ENCODE results near the gene SLC9A9.

Gene SLC9A9

GRCh38 chr3:143469159-143469558 lies 379.1 kb downstream of the SLC9A9 start:
- Histone ChIP-seq H3K4me3 (ENCODE audit: low read length) (no peak overlapping the region), H3K27ac (ENCODE audit: low read length) (no peak overlapping the region), H3K9ac (ENCODE audit: low read length) (no peak overlapping the region), H4K20me1 (ENCODE audit: insufficient read depth, low read length) (no peaks in the 10 kb centered on the region), H3K27me3 (ENCODE audit: low read depth, low read length) (no peaks in the 10 kb centered on the region), H3K9me3 (ENCODE audit: insufficient read depth, low read length) (no peaks in the 10 kb centered on the region), H3K4me2 (ENCODE audit: low read length) (no peak overlapping the region), H3K36me3 (replicated peaks; ENCODE audit: low read depth, low read length) (no peaks in the 10 kb centered on the region), H3K4me1 (ENCODE audit: low read length) (peaks cover 10% of the 10 kb centered on the region), H2AFZ (ENCODE audit: low read depth, low read length) (no peak overlapping the region), H3K79me2 (ENCODE audit: low read length) (no peaks in the 10 kb centered on the region)
- no peak for TF ChIP-seq EZH2phosphoT487 (IDR thresholded peaks at IDR 0.05; ENCODE audit: low read depth)
- no peak for TF ChIP-seq CTCF (IDR thresholded peaks at IDR 0.05; ENCODE audit: low read depth, low read length)

- H3K4me1 ChIP-seq (ENCODE audit: low read length) = peaks cover 11% of the 10 kb centered on the region
- no peak overlapping the region for H3K4me3 ChIP-seq (ENCODE audit: low read length)
- H2AFZ ChIP-seq (ENCODE audit: low read depth, low read length) = no peak overlapping the region
- no peak overlapping the region for H3K9ac ChIP-seq (ENCODE audit: low read length)
- no peaks in the 10 kb centered on the region for H4K20me1 ChIP-seq (ENCODE audit: insufficient read depth, low read length)
- no peak overlapping the region for H3K27ac ChIP-seq (ENCODE audit: low read length)
- H3K27me3 ChIP-seq (ENCODE audit: low read depth, low read length) = no peaks in the 10 kb centered on the region
- TF ChIP-seq CTCF (IDR thresholded peaks at IDR 0.05; ENCODE audit: low read depth, low read length) = no peak
- no peak for TF ChIP-seq EZH2phosphoT487 (IDR thresholded peaks at IDR 0.05; ENCODE audit: low read depth)
- no peaks in the 10 kb centered on the region for H3K36me3 ChIP-seq (replicated peaks; ENCODE audit: low read depth, low read length)
- no peak overlapping the region for H3K4me2 ChIP-seq (ENCODE audit: low read length)
- H3K9me3 ChIP-seq (ENCODE audit: insufficient read depth, low read length) = no peaks in the 10 kb centered on the region
- H3K79me2 ChIP-seq (ENCODE audit: low read length) = no peaks in the 10 kb centered on the region
Measured at GRCh38 chr3:143465666-143466065, 382.6 kb downstream of the SLC9A9 start.

GRCh38 chr3:143464850-143465249 lies 383.4 kb downstream of the SLC9A9 start:
- Histone ChIP-seq H3K9ac (ENCODE audit: low read length) (no peak overlapping the region), H3K27ac (ENCODE audit: low read length) (no peak overlapping the region), H4K20me1 (ENCODE audit: insufficient read depth, low read length) (no peaks in the 10 kb centered on the region), H3K36me3 (replicated peaks; ENCODE audit: low read depth, low read length) (no peaks in the 10 kb centered on the region), H3K9me3 (ENCODE audit: insufficient read depth, low read length) (no peaks in the 10 kb centered on the region), H3K4me2 (ENCODE audit: low read length) (no peak overlapping the region), H3K79me2 (ENCODE audit: low read length) (no peaks in the 10 kb centered on the region), H2AFZ (ENCODE audit: low read depth, low read length) (no peak overlapping the region), H3K27me3 (ENCODE audit: low read depth, low read length) (no peaks in the 10 kb centered on the region), H3K4me3 (ENCODE audit: low read length) (no peak overlapping the region), H3K4me1 (ENCODE audit: low read length) (peaks cover 11% of the 10 kb centered on the region)
- TF ChIP-seq EZH2phosphoT487 (IDR thresholded peaks at IDR 0.05; ENCODE audit: low read depth) (no peak), CTCF (IDR thresholded peaks at IDR 0.05; ENCODE audit: low read depth, low read length) (no peak)

- Histone ChIP-seq H3K79me2 (ENCODE audit: low read length) (no peaks in the 10 kb centered on the region), H2AFZ (ENCODE audit: low read depth, low read length) (no peak overlapping the region), H3K27ac (ENCODE audit: low read length) (no peak overlapping the region), H3K4me3 (ENCODE audit: low read length) (no peak overlapping the region), H3K4me1 (ENCODE audit: low read length) (peaks cover 12% of the 10 kb centered on the region), H3K27me3 (ENCODE audit: low read depth, low read length) (no peaks in the 10 kb centered on the region), H3K36me3 (replicated peaks; ENCODE audit: low read depth, low read length) (no peaks in the 10 kb centered on the region), H4K20me1 (ENCODE audit: insufficient read depth, low read length) (no peaks in the 10 kb centered on the region), H3K9me3 (ENCODE audit: insufficient read depth, low read length) (no peaks in the 10 kb centered on the region), H3K9ac (ENCODE audit: low read length) (no peak overlapping the region), H3K4me2 (ENCODE audit: low read length) (no peak overlapping the region)
- TF ChIP-seq EZH2phosphoT487 (IDR thresholded peaks at IDR 0.05; ENCODE audit: low read depth) (no peak), CTCF (IDR thresholded peaks at IDR 0.05; ENCODE audit: low read depth, low read length) (no peak)
Measured at GRCh38 chr3:143455480-143455879, 392.8 kb downstream of the SLC9A9 start.
